Osteoblast (primary cell): ENCODE measurements around the gene RPL22L1. TPM values are rescaled to one million over a fixed set of nuclear protein-coding genes. Genes with fewer than 3 reads are reported as not detected.
A peak's percentile ranks its signal among the peaks of the same experiment; 100 is the strongest.

Experiments used
- DNase-seq: peaks from one replicate; pipeline ENCODE4 v3.0.0; 2011; ENCODE audit warnings: low spot score, mixed read lengths; ENCODE audit not compliant: insufficient read length; ENCODE audit errors: missing footprints
- H2AFZ ChIP-seq: 2 replicates; pipeline ENCODE4 v1.6.0; 2011; ENCODE audit warnings: mild to moderate bottlenecking, low read length
- H3K27ac ChIP-seq: 2 replicates; pipeline ENCODE4 v1.5.1; 2011; ENCODE audit warnings: mild to moderate bottlenecking, low read depth, low read length, moderate library complexity
- H3K27me3 ChIP-seq: 2 replicates; pipeline ENCODE4 v1.6.0; 2012; ENCODE audit warnings: mild to moderate bottlenecking, control low read depth, inconsistent platforms, low read length, moderate library complexity; ENCODE audit not compliant: insufficient read depth
- H3K36me3 ChIP-seq: 2 replicates; pipeline ENCODE4 v1.5.1; 2011; ENCODE audit warnings: mild to moderate bottlenecking, low read length, control low read depth, moderate library complexity; ENCODE audit not compliant: insufficient read depth
- H3K4me1 ChIP-seq: 2 replicates; pipeline ENCODE4 v1.5.1; 2011; ENCODE audit warnings: mild to moderate bottlenecking, low read length, control low read depth, moderate library complexity; ENCODE audit not compliant: insufficient read depth
- H3K4me2 ChIP-seq: 2 replicates; pipeline ENCODE4 v1.6.0; 2011; ENCODE audit warnings: mild to moderate bottlenecking, low read length; ENCODE audit not compliant: insufficient read depth
- H3K4me3 ChIP-seq: fragments of 200-600 bp; sonication (generic); 3 replicates; pipeline ENCODE4 v1.5.1; 2012; ENCODE audit warnings: mild to moderate bottlenecking, low read length, inconsistent platforms; ENCODE audit not compliant: insufficient read depth
- H3K79me2 ChIP-seq: 2 replicates; pipeline ENCODE4 v1.6.0; 2012; ENCODE audit warnings: mild to moderate bottlenecking, low read length, control low read depth, inconsistent platforms; ENCODE audit not compliant: insufficient read depth
- H3K9me3 ChIP-seq: 2 replicates; pipeline ENCODE4 v1.5.1; 2011; ENCODE audit warnings: low read depth, low read length, control low read depth
- H4K20me1 ChIP-seq: 2 replicates; pipeline ENCODE4 v1.6.0; 2012; ENCODE audit warnings: mild to moderate bottlenecking, low read length, control low read depth; ENCODE audit not compliant: insufficient read depth
- total RNA-seq: library from RNA; depleted of rRNA; stranded (reverse); fragments of >200 nt; gene quantifications from 2 replicates; pipeline ENCODE4 v1.2.3, GENCODE V29; 2012
- TF ChIP-seq, protein P1 (sequence below): IDR thresholded peaks from 2 replicates; pipeline ENCODE4 v1.5.1; 2011; ENCODE audit warnings: mild to moderate bottlenecking, low read depth, low read length, moderate library complexity; ENCODE audit errors: extremely low read depth

Gene RPL22L1
- total RNA-seq, 1 donor: 297 TPM

DNA sequence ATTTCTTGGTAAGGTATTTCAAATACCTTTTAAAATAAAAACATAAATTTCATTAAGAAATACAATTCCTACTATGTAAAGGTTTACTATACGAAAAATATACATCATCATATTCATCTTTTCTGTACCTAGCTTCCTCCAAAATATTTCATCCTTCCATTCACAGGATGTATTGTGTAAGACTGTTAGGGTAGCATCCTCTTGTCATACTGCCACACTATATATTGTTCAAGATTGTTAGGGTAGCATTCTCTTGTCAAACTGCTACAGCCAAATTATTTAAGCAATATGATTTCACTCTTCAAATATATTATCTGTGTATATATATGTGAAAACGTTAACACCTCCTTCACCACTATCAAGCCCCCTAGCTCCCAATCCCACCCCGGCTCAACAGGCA is 3.5 kb downstream of the RPL22L1 start:
- TF ChIP-seq, protein P1, sequence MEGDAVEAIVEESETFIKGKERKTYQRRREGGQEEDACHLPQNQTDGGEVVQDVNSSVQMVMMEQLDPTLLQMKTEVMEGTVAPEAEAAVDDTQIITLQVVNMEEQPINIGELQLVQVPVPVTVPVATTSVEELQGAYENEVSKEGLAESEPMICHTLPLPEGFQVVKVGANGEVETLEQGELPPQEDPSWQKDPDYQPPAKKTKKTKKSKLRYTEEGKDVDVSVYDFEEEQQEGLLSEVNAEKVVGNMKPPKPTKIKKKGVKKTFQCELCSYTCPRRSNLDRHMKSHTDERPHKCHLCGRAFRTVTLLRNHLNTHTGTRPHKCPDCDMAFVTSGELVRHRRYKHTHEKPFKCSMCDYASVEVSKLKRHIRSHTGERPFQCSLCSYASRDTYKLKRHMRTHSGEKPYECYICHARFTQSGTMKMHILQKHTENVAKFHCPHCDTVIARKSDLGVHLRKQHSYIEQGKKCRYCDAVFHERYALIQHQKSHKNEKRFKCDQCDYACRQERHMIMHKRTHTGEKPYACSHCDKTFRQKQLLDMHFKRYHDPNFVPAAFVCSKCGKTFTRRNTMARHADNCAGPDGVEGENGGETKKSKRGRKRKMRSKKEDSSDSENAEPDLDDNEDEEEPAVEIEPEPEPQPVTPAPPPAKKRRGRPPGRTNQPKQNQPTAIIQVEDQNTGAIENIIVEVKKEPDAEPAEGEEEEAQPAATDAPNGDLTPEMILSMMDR: no peak
- Histone ChIP-seq H3K4me3 (no peak overlapping the region), H3K79me2 (peaks cover 13% of the 10 kb centered on the region), H3K9me3 (no peaks in the 10 kb centered on the region), H3K27me3 (no peaks in the 10 kb centered on the region), H3K27ac (no peak overlapping the region), H4K20me1 (peaks cover 22% of the 10 kb centered on the region), H3K36me3 (peaks cover 32% of the 10 kb centered on the region), H3K4me2 (no peak overlapping the region), H3K4me1 (peaks cover 22% of the 10 kb centered on the region), H2AFZ (no peak overlapping the region)
- no peak for DNase-seq

DNA sequence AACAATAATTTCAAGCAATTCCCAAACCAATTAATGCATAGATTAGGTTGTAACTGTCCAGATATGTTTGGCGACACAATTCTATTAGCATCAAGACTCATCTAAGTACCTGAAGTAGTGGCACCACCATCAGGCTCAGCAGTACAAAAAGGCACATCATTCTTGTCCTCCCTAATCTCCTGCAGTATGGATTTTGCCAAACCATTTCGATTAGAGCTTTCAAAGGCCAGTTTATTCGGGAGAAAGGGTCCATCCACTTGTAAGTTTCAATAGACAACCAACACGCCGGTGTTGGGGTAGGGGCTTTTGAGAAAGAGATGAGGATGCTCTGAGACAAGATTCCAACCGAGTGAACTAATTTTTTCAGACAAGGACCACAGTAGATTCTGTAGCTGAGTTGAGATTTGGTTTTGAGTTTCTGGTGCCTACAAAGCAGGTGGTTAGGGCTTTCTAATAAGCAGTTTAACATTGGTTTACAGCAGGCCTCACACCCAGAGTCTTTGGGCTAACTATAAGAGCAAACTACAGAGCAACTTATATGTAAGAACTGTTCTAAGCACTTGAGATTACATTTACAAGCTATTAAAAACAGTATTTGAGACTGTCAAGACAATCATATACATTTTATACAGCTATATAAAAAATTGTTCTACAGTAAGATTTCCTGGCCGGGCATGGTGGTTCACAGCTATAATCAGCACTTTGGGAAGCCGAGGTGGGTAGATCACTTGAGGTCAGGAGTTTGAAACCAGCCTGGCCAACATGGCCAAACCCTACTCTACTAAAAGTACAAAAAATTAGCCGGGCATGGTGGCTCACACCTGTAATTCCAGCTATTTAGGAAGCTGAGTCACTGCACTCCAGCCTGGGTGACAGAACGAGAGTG is 4.5 kb downstream of the RPL22L1 start:
- Histone ChIP-seq H4K20me1 (peaks cover 22% of the 10 kb centered on the region), H3K27me3 (no peaks in the 10 kb centered on the region), H3K4me3 (no peak overlapping the region), H3K4me2 (no peak overlapping the region), H2AFZ (no peak overlapping the region), H3K27ac (no peak overlapping the region), H3K79me2 (peaks cover 13% of the 10 kb centered on the region), H3K36me3 (peaks cover 32% of the 10 kb centered on the region), H3K4me1 (peaks cover 22% of the 10 kb centered on the region), H3K9me3 (no peaks in the 10 kb centered on the region)
- TF ChIP-seq, protein P1: no peak
- peak; percentile 18 for DNase-seq

DNA sequence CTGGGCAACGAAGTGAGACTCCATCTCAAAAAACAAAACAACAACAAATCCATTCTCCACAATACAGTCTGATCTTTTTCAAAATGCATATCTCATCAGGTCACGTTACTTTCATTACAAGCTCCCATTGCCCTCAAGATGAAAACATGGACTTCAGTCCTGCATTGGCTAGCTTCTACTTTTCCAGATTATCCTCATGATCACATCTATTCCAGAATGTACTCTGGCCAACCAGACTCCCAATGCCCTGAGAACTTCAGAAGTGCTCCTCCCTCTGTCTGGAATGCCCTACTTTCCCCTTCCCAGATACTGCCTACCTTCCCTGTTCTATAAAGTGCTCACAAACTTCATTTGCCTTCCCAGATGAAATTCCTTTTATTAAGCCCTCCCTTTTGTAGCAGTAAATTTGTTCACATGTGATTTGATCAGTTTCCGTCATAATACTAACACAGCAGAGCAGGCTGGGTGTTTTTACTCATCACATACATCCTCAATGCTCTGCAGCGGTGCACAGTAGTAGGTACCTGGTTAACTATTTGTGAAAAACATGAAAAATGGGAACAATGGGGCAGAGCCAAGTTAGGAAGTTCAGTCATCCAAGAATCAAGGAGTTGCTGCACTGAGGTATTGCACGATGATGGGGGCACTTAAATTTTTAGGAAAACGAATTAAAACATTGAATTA is 5.3 kb downstream of the RPL22L1 start:
- TF ChIP-seq, protein P1: no peak
- H3K79me2 ChIP-seq: peaks cover 10% of the 10 kb centered on the region
- H3K4me3 ChIP-seq: no peak overlapping the region
- H3K4me1 ChIP-seq: peaks cover 22% of the 10 kb centered on the region
- H3K36me3 ChIP-seq: peaks cover 32% of the 10 kb centered on the region
- H4K20me1 ChIP-seq: peaks cover 22% of the 10 kb centered on the region
- peak; percentile 22 for DNase-seq
- H3K9me3 ChIP-seq: no peaks in the 10 kb centered on the region
- H3K4me2 ChIP-seq: no peak overlapping the region
- no peaks in the 10 kb centered on the region for H3K27me3 ChIP-seq
- no peak overlapping the region for H2AFZ ChIP-seq
- no peak overlapping the region for H3K27ac ChIP-seq

DNA sequence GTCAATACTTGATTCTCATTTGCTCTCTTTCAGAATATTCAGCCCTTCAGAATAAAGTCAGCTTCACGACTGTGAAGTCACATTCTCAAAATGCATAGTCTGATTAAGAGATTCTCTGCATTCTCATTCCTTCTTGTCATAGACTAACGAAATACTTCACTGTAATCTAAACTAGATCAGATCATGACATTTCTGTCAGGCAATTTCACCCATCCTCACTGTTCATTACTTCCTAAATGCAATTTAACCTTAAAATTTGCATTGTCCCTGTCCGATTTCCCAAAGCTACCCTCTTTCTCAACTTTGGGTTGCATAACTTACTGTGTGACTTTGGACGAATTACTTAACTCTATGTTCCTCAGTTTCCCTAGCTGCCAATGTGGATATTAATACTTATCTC is 6.2 kb downstream of the RPL22L1 start:
- Histone ChIP-seq H3K4me2 (no peak overlapping the region), H4K20me1 (peaks cover 16% of the 10 kb centered on the region), H3K4me3 (no peak overlapping the region), H3K4me1 (peaks cover 18% of the 10 kb centered on the region), H3K9me3 (no peaks in the 10 kb centered on the region), H3K36me3 (peaks cover 32% of the 10 kb centered on the region), H2AFZ (no peak overlapping the region), H3K79me2 (peaks cover 2% of the 10 kb centered on the region), H3K27ac (no peak overlapping the region), H3K27me3 (no peaks in the 10 kb centered on the region)
- TF ChIP-seq, protein P1: no peak
- no peak for DNase-seq
